ENCODE measurements around the gene AGT.

The AGT gene

GRCh38 chr1:230706020-230706699 is 7.8 kb downstream of the AGT start:
- Histone ChIP-seq H3K36me3 (no peaks in the 10 kb centered on the region), H3K4me1 (no peaks in the 10 kb centered on the region), H3K4me3 (ENCODE audit: low read depth, low read length) (no peak overlapping the region), H3K9me3 (no peaks in the 10 kb centered on the region), H3K27me3 (no peaks in the 10 kb centered on the region)
- no peak for DNase-seq
- no peak for TF ChIP-seq CTCF (IDR thresholded peaks at IDR 0.05; ENCODE audit: low read depth, low read length)

GRCh38 chr1:230705289-230706019 is 8.5 kb downstream of the AGT start:
- Histone ChIP-seq H3K4me3 (ENCODE audit: low read depth, low read length) (no peak overlapping the region), H3K4me1 (no peaks in the 10 kb centered on the region), H3K9me3 (no peaks in the 10 kb centered on the region), H3K27me3 (no peaks in the 10 kb centered on the region), H3K36me3 (no peaks in the 10 kb centered on the region)
- no peak for DNase-seq
- no peak for TF ChIP-seq CTCF (IDR thresholded peaks at IDR 0.05; ENCODE audit: low read depth, low read length)

GRCh38 chr1:230704830-230705229 is 9.1 kb downstream of the AGT start:
- Histone ChIP-seq H3K27me3 (no peaks in the 10 kb centered on the region), H3K36me3 (no peaks in the 10 kb centered on the region), H3K4me3 (ENCODE audit: low read depth, low read length) (no peak overlapping the region), H3K4me1 (no peaks in the 10 kb centered on the region), H3K9me3 (no peaks in the 10 kb centered on the region)
- DNase-seq = no peak
- TF ChIP-seq CTCF (IDR thresholded peaks at IDR 0.05; ENCODE audit: low read depth, low read length) = no peak

- no peaks in the 10 kb centered on the region for H3K4me1 ChIP-seq
- TF ChIP-seq CTCF (IDR thresholded peaks at IDR 0.05; ENCODE audit: low read depth, low read length) = no peak
Observed at GRCh38 chr1:230703679-230704385, 10.1 kb downstream of the AGT start.

GRCh38 chr1:230702934-230703678 is 10.8 kb downstream of the AGT start:
- TF ChIP-seq CTCF (IDR thresholded peaks at IDR 0.05; ENCODE audit: low read depth, low read length) = no peak
- DNase-seq = no peak
- no peaks in the 10 kb centered on the region for H3K36me3 ChIP-seq
- H3K4me3 ChIP-seq (ENCODE audit: low read depth, low read length) = no peak overlapping the region
- no peaks in the 10 kb centered on the region for H3K27me3 ChIP-seq
- H3K9me3 ChIP-seq = no peaks in the 10 kb centered on the region
- no peaks in the 10 kb centered on the region for H3K4me1 ChIP-seq

More at GRCh38 chr1:230703679-230704385, 10.1 kb downstream of the AGT start:
- no peaks in the 10 kb centered on the region for H3K9me3 ChIP-seq
- no peaks in the 10 kb centered on the region for H3K36me3 ChIP-seq
- H3K4me3 ChIP-seq (ENCODE audit: low read depth, low read length) = no peak overlapping the region
- no peak for DNase-seq
- H3K27me3 ChIP-seq = no peaks in the 10 kb centered on the region
